ENCODE measurements around the gene ABCA13. TPM values are rescaled to one million over a fixed set of nuclear protein-coding genes. Genes with fewer than 3 reads are reported as not detected.

ABCA13 gene
- total RNA-seq, 1 donor from 2014 or later = 0.34 TPM

GRCh38 chr7:48285373-48285772 is 114.1 kb downstream of the ABCA13 start:
- no peaks in the 10 kb centered on the region for H4K20me1 ChIP-seq (ENCODE audit: insufficient read depth, low read length)
- peaks cover 9% of the 10 kb centered on the region for H3K9me3 Mint-ChIP-seq (ENCODE audit: unreplicated experiment)
- FAIRE-seq = no peak
- no peak overlapping the region for H3K4me2 ChIP-seq (ENCODE audit: low read length)
- peak overlapping the region; percentile 96 for H3K27ac Mint-ChIP-seq (ENCODE audit: unreplicated experiment)
- no peaks in the 10 kb centered on the region for H3K9me3 ChIP-seq (ENCODE audit: insufficient read depth, low read depth, low read length)
- H3K9ac ChIP-seq (ENCODE audit: low read length) = no peak overlapping the region
- no peaks in the 10 kb centered on the region for H3K27me3 ChIP-seq (ENCODE audit: insufficient read depth, low read length)
- H3K4me3 ChIP-seq (ENCODE audit: insufficient read depth, low read depth, low read length) = no peak overlapping the region
- H3K79me2 ChIP-seq (ENCODE audit: insufficient read depth, low read length) = no peaks in the 10 kb centered on the region
- no peak for DNase-seq (ENCODE audit: low read depth)
- H2AFZ ChIP-seq (ENCODE audit: low read depth, low read length) = peak overlapping the region; percentile 26
- no peak overlapping the region for H3K27ac ChIP-seq (ENCODE audit: low read depth, low read length)
- H3K36me3 ChIP-seq (ENCODE audit: insufficient read depth, low read length) = no peaks in the 10 kb centered on the region
- H3K4me3 Mint-ChIP-seq (ENCODE audit: unreplicated experiment) = no peak overlapping the region
- no peaks in the 10 kb centered on the region for H3K27me3 Mint-ChIP-seq (ENCODE audit: low read depth, unreplicated experiment)
- peaks cover 10% of the 10 kb centered on the region for H3K4me1 Mint-ChIP-seq (ENCODE audit: low read depth, unreplicated experiment)
- TF ChIP-seq CTCF (IDR thresholded peaks at IDR 0.05; ENCODE audit: insufficient read depth, low read depth, low read length) (no peak), EZH2 (IDR thresholded peaks at IDR 0.05; ENCODE audit: insufficient read depth, low read length) (no peak)
- peaks cover 3% of the 10 kb centered on the region for H3K36me3 Mint-ChIP-seq (ENCODE audit: low read depth, unreplicated experiment)
- peaks cover 3% of the 10 kb centered on the region for H3K4me1 ChIP-seq (ENCODE audit: insufficient read depth, low read length)

GRCh38 chr7:48286836-48287235 is 115.6 kb downstream of the ABCA13 start:
- H2AFZ ChIP-seq (ENCODE audit: low read depth, low read length) = no peak overlapping the region
- H3K36me3 ChIP-seq (ENCODE audit: insufficient read depth, low read length) = no peaks in the 10 kb centered on the region
- TF ChIP-seq CTCF (IDR thresholded peaks at IDR 0.05; ENCODE audit: insufficient read depth, low read depth, low read length) = no peak
- no peaks in the 10 kb centered on the region for H4K20me1 ChIP-seq (ENCODE audit: insufficient read depth, low read length)
- Mint-ChIP-seq H3K27ac (ENCODE audit: unreplicated experiment) (peak overlapping the region; percentile 55), H3K4me3 (ENCODE audit: unreplicated experiment) (no peak overlapping the region), H3K9me3 (ENCODE audit: unreplicated experiment) (peaks cover 9% of the 10 kb centered on the region), H3K4me1 (ENCODE audit: low read depth, unreplicated experiment) (peaks cover 4% of the 10 kb centered on the region), H3K36me3 (ENCODE audit: low read depth, unreplicated experiment) (peaks cover 3% of the 10 kb centered on the region), H3K27me3 (ENCODE audit: low read depth, unreplicated experiment) (peaks cover 3% of the 10 kb centered on the region)
- H3K9me3 ChIP-seq (ENCODE audit: insufficient read depth, low read depth, low read length) = no peaks in the 10 kb centered on the region
- DNase-seq (ENCODE audit: low read depth) (no peak), FAIRE-seq (no peak)
- no peaks in the 10 kb centered on the region for H3K27me3 ChIP-seq (ENCODE audit: insufficient read depth, low read length)
- no peak overlapping the region for H3K27ac ChIP-seq (ENCODE audit: low read depth, low read length)
- H3K79me2 ChIP-seq (ENCODE audit: insufficient read depth, low read length) = no peaks in the 10 kb centered on the region
- no peak overlapping the region for H3K4me2 ChIP-seq (ENCODE audit: low read length)
- H3K4me3 ChIP-seq (ENCODE audit: insufficient read depth, low read depth, low read length) = no peak overlapping the region
- H3K9ac ChIP-seq (ENCODE audit: low read length) = no peak overlapping the region
- H3K4me1 ChIP-seq (ENCODE audit: insufficient read depth, low read length) = no peaks in the 10 kb centered on the region

DNA sequence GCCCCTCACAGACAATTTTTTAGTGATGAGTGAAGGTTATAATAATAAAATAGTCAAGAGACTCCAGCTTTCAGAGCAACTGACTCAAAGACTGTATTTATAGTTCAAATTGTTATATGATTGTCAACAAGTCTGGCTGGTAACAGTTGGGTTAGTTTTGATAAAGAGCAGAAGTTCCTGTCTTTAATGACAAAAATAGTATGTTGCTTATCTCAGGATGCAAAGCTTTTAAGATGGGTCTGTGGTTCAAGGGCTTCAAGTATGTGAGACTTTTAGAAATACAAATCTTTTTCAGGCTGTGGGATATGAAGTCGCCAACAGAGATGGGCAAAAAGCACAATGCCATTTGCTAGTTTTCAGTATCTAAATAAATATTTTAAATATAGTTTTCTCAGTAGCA is 118.4 kb downstream of the ABCA13 start:
- H3K4me1 Mint-ChIP-seq (ENCODE audit: low read depth, unreplicated experiment) = peaks cover 8% of the 10 kb centered on the region
- Histone ChIP-seq H3K4me3 (ENCODE audit: insufficient read depth, low read depth, low read length) (no peak overlapping the region), H2AFZ (ENCODE audit: low read depth, low read length) (no peak overlapping the region), H3K36me3 (ENCODE audit: insufficient read depth, low read length) (no peaks in the 10 kb centered on the region), H3K9me3 (ENCODE audit: insufficient read depth, low read depth, low read length) (no peaks in the 10 kb centered on the region), H3K79me2 (ENCODE audit: insufficient read depth, low read length) (no peaks in the 10 kb centered on the region), H3K4me2 (ENCODE audit: low read length) (no peak overlapping the region), H3K4me1 (ENCODE audit: insufficient read depth, low read length) (no peaks in the 10 kb centered on the region), H3K27me3 (ENCODE audit: insufficient read depth, low read length) (no peaks in the 10 kb centered on the region), H3K9ac (ENCODE audit: low read length) (no peak overlapping the region), H4K20me1 (ENCODE audit: insufficient read depth, low read length) (no peaks in the 10 kb centered on the region), H3K27ac (ENCODE audit: low read depth, low read length) (no peak overlapping the region)
- peaks cover 9% of the 10 kb centered on the region for H3K9me3 Mint-ChIP-seq (ENCODE audit: unreplicated experiment)
- FAIRE-seq = no peak
- H3K27me3 Mint-ChIP-seq (ENCODE audit: low read depth, unreplicated experiment) = peaks cover 3% of the 10 kb centered on the region
- TF ChIP-seq CTCF (IDR thresholded peaks at IDR 0.05; ENCODE audit: insufficient read depth, low read depth, low read length) (no peak), EZH2 (IDR thresholded peaks at IDR 0.05; ENCODE audit: insufficient read depth, low read length) (no peak)
- DNase-seq (ENCODE audit: low read depth) = no peak
- H3K36me3 Mint-ChIP-seq (ENCODE audit: low read depth, unreplicated experiment) = no peaks in the 10 kb centered on the region
- no peak overlapping the region for H3K4me3 Mint-ChIP-seq (ENCODE audit: unreplicated experiment)
- no peak overlapping the region for H3K27ac Mint-ChIP-seq (ENCODE audit: unreplicated experiment)
